ENCODE results near the gene FAM168A.

FAM168A gene

DNA sequence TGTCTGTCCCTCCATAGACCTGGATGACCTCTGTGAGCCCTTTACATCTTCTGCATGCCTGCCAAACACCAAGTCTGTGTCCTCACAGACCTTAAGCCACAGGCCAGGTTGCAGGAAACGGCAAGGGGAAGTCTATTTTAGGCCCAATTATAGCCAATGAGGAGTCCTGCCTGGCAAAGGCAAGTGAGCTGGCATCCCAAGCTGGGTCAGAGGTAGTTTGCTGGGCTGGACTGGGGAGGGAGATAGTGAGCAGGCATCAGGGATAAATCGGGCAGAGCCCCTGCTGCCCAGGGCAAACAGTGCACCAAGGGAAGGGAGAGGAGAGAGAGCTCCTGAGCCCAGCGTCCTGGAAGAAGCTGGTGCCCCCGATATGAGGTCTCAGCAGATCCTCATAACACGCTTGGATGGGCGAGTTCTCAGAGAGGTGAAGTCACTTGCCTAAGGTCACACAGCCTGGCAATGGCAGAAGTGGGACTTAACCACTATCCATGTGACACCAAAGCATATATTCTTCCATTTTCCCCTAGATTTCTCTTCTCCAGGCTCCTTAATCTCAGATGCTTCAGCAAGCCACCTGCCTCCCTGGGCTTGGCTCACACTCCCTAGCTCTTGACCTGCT, 225.4 kb downstream of the FAM168A start:
- TF ChIP-seq MAX (IDR thresholded peaks at IDR 0.05; ENCODE audit: low read depth, low read length) (no peak), POLR2A (IDR thresholded peaks at IDR 0.05; ENCODE audit: extremely low read depth, insufficient read length) (no peak), MYC (IDR thresholded peaks at IDR 0.05; ENCODE audit: low read depth, low read length) (no peak)
- TF ChIP-seq, protein P1, sequence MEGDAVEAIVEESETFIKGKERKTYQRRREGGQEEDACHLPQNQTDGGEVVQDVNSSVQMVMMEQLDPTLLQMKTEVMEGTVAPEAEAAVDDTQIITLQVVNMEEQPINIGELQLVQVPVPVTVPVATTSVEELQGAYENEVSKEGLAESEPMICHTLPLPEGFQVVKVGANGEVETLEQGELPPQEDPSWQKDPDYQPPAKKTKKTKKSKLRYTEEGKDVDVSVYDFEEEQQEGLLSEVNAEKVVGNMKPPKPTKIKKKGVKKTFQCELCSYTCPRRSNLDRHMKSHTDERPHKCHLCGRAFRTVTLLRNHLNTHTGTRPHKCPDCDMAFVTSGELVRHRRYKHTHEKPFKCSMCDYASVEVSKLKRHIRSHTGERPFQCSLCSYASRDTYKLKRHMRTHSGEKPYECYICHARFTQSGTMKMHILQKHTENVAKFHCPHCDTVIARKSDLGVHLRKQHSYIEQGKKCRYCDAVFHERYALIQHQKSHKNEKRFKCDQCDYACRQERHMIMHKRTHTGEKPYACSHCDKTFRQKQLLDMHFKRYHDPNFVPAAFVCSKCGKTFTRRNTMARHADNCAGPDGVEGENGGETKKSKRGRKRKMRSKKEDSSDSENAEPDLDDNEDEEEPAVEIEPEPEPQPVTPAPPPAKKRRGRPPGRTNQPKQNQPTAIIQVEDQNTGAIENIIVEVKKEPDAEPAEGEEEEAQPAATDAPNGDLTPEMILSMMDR (IDR thresholded peaks at IDR 0.05; ENCODE audit: low read depth, low read length) = peak; percentile 18
- H3K4me3 ChIP-seq (ENCODE audit: low read depth, low read length) = no peak overlapping the region
- DNase-seq (ENCODE audit: low read depth) = peak; percentile 61

GRCh38 chr11:73367482-73368024, 230.4 kb downstream of the FAM168A start:
- no peak for DNase-seq (ENCODE audit: low read depth)
- no peak overlapping the region for H3K4me3 ChIP-seq (ENCODE audit: low read depth, low read length)
- TF ChIP-seq MAX (IDR thresholded peaks at IDR 0.05; ENCODE audit: low read depth, low read length) (no peak), MYC (IDR thresholded peaks at IDR 0.05; ENCODE audit: low read depth, low read length) (no peak), POLR2A (IDR thresholded peaks at IDR 0.05; ENCODE audit: extremely low read depth, insufficient read length) (no peak)
- TF ChIP-seq, protein P1 (IDR thresholded peaks at IDR 0.05; ENCODE audit: low read depth, low read length) = no peak

- TF ChIP-seq POLR2A (IDR thresholded peaks at IDR 0.05; ENCODE audit: extremely low read depth, insufficient read length) (no peak), MAX (IDR thresholded peaks at IDR 0.05; ENCODE audit: low read depth, low read length) (no peak), MYC (IDR thresholded peaks at IDR 0.05; ENCODE audit: low read depth, low read length) (no peak)
- TF ChIP-seq, protein P1 (IDR thresholded peaks at IDR 0.05; ENCODE audit: low read depth, low read length) = no peak
- H3K4me3 ChIP-seq (ENCODE audit: low read depth, low read length) = no peak overlapping the region
Measured at GRCh38 chr11:73366953-73367352, 231.0 kb downstream of the FAM168A start.

DNA sequence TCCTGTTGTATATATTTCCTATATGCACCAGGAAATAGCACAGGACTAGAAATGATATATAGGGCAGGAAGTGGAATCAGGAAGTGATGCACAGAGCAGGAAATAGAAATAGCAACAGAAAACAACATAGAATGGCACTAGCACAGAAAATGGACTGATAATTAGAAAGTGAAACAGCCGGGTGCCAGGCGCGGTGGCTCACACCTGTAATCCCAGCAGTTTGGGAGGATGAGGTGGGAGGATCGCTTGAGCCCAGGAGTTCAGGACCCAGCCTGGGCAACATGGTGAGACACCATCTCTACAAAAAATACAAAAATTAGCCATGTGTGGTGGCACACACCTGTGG, 231.7 kb downstream of the FAM168A start:
- no peak for DNase-seq (ENCODE audit: low read depth)
- no peak for TF ChIP-seq MAX (IDR thresholded peaks at IDR 0.05; ENCODE audit: low read depth, low read length)
- no peak overlapping the region for H3K4me3 ChIP-seq (ENCODE audit: low read depth, low read length)

More at GRCh38 chr11:73366953-73367352, 231.0 kb downstream of the FAM168A start:
- DNase-seq (ENCODE audit: low read depth) = no peak

DNA sequence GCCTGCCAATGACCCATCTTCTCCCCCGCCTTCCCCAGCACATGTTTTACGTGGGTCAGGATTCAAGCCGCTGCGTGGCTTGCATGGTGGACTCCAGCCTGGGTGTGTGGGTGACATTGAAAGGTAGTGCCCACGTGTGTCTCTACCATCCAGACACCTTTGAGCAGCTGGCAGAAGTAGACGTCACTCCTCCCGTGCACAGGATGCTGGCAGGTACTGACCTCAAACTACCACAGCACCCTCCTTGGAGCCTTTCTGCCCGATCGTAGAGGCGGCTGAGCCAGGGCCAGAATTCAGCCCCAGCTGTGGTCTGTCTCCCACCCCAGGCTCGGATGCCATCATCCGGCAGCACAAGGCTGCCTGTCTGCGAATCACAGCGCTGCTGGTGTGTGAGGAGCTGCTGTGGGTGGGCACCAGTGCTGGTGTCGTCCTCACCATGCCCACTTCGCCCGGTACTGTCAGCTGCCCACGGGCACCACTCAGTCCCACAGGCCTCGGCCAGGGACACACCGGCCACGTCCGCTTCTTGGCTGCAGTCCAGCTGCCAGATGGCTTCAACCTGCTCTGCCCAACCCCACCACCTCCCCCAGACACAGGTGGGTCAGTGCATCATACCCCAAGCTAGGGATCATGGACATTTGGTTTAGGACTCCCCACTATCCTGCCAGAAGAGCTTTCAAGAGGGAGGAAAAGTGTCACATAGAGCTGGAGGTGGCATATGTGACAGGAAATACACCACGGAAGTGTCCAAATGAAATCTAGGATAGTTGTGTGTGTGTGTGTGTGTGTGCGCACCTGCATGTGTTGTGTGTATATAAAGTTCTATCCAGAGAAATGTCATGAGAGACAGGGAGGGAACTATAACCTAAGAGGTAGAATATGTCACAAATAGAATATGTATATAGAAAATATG, 232.3 kb downstream of the FAM168A start:
- DNase-seq (ENCODE audit: low read depth) = no peak
- H3K4me3 ChIP-seq (ENCODE audit: low read depth, low read length) = no peak overlapping the region
- TF ChIP-seq, protein P1 (IDR thresholded peaks at IDR 0.05; ENCODE audit: low read depth, low read length) = no peak

DNA sequence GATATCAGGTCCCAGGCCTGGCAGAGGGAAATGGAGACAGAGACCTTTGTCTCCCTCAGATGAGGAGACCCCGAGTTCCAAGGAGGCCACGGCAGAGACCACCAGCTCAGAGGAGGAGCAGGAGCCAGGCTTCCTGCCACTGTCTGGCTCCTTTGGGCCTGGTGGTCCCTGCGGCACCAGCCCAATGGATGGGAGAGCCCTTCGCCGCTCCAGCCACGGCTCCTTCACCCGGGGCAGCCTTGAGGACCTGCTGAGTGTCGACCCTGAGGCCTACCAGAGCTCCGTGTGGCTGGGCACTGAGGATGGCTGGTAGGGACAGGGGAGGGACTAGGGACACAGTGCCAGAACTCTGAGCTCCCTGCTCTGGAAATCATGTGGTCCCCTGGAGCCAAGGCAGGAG, 234.8 kb downstream of the FAM168A start:
- no peak for TF ChIP-seq POLR2A (IDR thresholded peaks at IDR 0.05; ENCODE audit: extremely low read depth, insufficient read length)
- TF ChIP-seq, protein P1 (IDR thresholded peaks at IDR 0.05; ENCODE audit: low read depth, low read length) = no peak
- no peak for TF ChIP-seq MAX (IDR thresholded peaks at IDR 0.05; ENCODE audit: low read depth, low read length)
- TF ChIP-seq MYC (IDR thresholded peaks at IDR 0.05; ENCODE audit: low read depth, low read length) = no peak
- no peak for DNase-seq (ENCODE audit: low read depth)

More for the DNA sequence above, 234.8 kb downstream of the FAM168A start:
- H3K4me3 ChIP-seq (ENCODE audit: low read depth, low read length) = no peak overlapping the region
